Testis (tissue), 2 donors: Measurements from ENCODE around the gene CDKAL1.

ENCODE experiments used
- CTCF ChIP-seq, 3 experiments: fragments of 450-650 bp in 2 of 3; fragments of 200-600 bp in 1 of 3; sonication (generic) in 1 of 3; IDR thresholded peaks; one replicate each; pipeline ENCODE4 v1.5.1; 2016 to 2019; ENCODE audit warnings: antibody characterized with exemption in 3 of 3, mild to moderate bottlenecking in 2 of 3, moderate library complexity in 1 of 3
- POLR2A ChIP-seq: fragments of 450-650 bp; IDR thresholded peaks from one replicate; pipeline ENCODE4 v1.6.1; 2017; ENCODE audit warnings: antibody characterized with exemption, mild to moderate bottlenecking, moderate library complexity

- TF ChIP-seq CTCF (IDR thresholded peaks at IDR 0.05), result no peak
- no peak for TF ChIP-seq POLR2A
Observed at GRCh38 chr6:20939161-20939775, 405.0 kb downstream of the CDKAL1 start.
